GM08714 (cell line): Measurements from ENCODE around the gene BEST1.

Experiments used
- H3K4me3 ChIP-seq: fragments of 200-500 bp; sonication (Bioruptor generic); 2 replicates; pipeline ENCODE4 v1.5.1; 2014; ENCODE audit warnings: mild to moderate bottlenecking, low read length, inconsistent platforms
- ZNF274 ChIP-seq: IDR thresholded peaks from 2 replicates; pipeline ENCODE4 v1.6.1; 2012; ENCODE audit warnings: mild to moderate bottlenecking, low read depth, low read length

The BEST1 gene

GRCh38 chr11:61969838-61970662 lies 19.9 kb downstream of the BEST1 start:
- no peak overlapping the region for H3K4me3 ChIP-seq

DNA sequence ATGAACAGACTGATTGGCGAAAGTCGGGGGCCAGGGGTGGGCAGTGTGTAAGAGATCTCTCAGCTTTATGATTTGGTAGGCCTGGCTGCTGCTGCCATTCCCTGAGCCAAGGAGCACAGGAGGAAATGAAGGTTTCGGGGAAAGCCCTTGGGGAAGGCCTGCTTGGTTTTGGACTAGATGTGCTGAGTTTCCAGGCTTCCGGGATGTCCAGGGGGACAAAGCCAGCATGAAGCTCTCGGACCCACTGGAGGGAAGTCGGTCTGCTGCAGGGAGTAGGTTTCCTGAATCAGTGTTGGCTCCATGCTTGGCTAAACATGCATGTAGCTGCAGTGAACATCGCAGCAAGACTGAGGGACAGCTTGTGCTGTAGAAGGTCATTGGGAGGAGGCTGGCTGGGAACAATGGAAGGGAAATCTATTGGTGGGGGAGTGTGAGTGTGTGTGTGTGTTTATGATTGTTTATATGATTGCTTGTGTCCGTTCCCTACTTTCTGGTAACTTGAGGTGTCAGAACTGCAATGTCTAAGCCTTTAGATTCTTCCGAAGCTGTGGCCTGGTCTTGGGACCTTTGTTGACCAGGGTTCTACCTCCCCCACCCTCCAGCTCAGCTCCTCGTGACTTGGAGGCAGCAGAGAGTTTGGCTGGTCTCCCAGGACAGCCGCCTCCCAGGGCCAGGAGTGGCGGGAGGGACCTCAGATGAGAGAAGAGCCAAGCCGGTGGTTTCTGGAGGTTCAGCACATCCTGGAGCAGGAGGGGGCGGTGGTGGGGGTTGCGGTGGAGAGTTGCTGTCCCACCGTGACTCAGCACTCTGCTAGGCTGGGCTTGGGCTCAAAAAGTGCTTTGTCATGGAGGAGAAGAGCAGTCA lies 21.3 kb downstream of the BEST1 start:
- TF ChIP-seq ZNF274, result no peak
- H3K4me3 ChIP-seq, result peak overlapping the region; percentile 4; the same call in 1 of the 2 replicates

More at GRCh38 chr11:61969838-61970662, 19.9 kb downstream of the BEST1 start:
- no peak for TF ChIP-seq ZNF274

DNA sequence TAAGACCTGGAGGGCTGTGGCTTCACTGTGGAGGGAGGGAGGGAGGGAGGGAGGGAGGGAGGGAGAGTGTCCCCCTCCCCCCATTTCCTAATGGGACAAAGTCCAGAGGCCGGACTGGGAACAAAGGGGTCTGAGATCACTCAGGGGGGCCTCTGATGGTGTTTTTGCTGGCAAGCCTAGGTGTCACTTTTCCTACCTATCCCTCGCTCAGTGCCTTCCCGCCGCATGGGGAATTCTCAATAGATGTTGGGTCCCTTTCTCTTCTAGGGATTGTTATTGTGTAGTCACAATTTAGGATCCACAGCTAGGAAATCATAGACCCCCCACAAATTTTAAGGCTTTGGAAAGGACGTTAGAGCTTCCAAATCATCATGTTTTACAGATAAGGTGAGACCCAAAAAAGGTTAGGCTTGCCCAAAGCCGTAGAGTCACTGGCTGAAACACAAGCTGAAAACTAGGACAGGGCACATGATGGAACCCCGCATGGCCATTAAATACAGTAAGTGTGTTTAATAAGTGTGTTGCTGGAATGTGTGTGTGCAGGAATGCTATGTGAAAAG lies 22.0 kb downstream of the BEST1 start:
- no peak overlapping the region; the same call in 1 of the 2 replicates for H3K4me3 ChIP-seq
- no peak for TF ChIP-seq ZNF274

DNA sequence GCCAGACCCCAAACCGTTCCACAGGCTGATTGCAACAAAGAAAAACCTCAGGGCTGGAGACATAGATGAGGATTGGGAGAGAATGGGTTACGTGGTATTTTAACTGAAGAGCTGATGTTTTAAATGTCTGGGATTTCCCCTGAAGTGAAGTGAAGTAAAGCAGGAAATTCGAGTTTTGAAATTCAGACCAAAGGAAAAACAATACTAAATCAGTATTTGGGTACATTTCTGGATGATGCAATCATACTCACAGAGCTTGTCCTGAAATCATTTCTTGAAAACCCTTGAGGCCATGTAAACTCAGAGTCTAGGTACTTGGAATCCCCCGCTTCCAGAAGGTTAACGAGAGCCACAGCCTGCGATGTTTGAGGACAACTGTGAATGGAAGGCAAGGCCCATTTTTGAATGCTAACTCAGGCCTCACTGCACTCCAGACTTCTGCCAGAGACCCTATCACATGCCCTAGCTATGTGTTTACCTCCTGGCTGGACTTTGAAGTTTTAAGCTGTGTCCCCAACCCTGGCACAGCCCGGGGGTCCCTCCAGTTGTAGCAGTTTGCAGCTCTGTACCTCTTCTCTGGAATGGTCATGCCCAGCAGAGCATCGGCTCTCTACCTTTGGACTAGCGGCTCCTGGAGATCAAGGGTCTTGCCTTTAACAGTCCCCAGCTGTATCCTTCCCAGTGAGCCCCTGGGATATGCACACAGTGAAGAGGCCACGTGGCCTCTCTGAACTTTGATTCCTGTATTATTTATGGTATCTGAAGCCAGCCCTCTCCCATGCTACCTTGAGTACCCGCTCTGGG lies 22.7 kb downstream of the BEST1 start:
- H3K4me3 ChIP-seq, result no peak overlapping the region; the same call in 1 of the 2 replicates
- TF ChIP-seq ZNF274, result no peak

- TF ChIP-seq ZNF274, result no peak
- no peak overlapping the region for H3K4me3 ChIP-seq
Measured at GRCh38 chr11:61973476-61974162, 23.5 kb downstream of the BEST1 start.

GRCh38 chr11:61974766-61975631 lies 24.8 kb downstream of the BEST1 start:
- TF ChIP-seq ZNF274, result no peak
- no peak overlapping the region for H3K4me3 ChIP-seq

GRCh38 chr11:61975638-61976419 lies 25.7 kb downstream of the BEST1 start:
- H3K4me3 ChIP-seq, result no peak overlapping the region
- no peak for TF ChIP-seq ZNF274

DNA sequence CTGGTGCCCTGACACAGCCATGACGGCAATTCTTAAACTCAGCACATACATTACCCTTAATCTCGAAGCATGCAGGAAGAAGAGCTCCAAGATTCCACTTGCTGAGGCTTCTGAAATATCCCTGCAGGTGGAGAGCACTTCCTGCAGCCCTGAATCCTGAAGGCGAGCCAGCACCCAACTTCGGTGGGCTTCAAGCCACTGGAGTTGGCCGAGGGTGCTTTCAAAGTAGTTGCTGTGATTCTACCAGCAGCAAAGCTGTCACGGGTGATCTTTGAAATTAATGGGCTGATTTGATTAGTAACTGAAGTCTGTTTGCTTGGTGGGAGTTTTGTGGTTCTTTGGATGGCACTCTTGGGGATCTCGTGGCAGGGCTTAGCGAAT lies 26.3 kb downstream of the BEST1 start:
- TF ChIP-seq ZNF274, result no peak
- H3K4me3 ChIP-seq, result no peak overlapping the region

DNA sequence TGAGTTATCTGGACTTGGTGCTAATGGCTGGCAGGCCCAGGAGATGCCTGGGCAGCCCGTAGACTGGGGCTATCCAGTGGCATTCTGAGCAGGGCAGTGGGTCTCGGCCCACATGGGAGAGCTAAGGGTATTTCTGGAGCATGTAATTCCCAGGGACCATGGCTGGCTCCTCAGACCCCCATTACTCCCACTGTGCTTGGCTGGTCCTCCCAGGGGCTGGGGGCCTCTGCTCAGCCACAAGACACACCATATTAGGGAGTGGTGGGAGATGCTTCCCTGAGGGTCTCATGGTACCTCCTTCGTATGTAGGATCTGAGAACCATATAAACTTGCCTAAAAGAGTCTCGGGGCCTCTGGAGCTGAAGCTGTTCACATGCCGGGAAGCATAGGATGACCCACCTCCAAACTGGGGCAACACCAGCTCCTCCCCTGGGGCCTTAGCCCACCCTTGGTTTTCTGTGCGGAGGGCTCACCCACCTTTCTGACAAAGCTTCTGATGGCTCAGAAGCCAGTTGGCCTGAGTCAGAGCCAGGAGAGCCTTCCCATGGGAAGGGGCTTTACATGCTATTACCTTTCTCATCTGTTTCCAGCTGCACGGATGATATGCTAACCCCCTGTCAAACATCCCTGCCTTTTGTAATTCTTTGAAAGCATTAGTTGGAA lies 26.8 kb downstream of the BEST1 start:
- TF ChIP-seq ZNF274, result no peak
- no peak overlapping the region for H3K4me3 ChIP-seq

DNA sequence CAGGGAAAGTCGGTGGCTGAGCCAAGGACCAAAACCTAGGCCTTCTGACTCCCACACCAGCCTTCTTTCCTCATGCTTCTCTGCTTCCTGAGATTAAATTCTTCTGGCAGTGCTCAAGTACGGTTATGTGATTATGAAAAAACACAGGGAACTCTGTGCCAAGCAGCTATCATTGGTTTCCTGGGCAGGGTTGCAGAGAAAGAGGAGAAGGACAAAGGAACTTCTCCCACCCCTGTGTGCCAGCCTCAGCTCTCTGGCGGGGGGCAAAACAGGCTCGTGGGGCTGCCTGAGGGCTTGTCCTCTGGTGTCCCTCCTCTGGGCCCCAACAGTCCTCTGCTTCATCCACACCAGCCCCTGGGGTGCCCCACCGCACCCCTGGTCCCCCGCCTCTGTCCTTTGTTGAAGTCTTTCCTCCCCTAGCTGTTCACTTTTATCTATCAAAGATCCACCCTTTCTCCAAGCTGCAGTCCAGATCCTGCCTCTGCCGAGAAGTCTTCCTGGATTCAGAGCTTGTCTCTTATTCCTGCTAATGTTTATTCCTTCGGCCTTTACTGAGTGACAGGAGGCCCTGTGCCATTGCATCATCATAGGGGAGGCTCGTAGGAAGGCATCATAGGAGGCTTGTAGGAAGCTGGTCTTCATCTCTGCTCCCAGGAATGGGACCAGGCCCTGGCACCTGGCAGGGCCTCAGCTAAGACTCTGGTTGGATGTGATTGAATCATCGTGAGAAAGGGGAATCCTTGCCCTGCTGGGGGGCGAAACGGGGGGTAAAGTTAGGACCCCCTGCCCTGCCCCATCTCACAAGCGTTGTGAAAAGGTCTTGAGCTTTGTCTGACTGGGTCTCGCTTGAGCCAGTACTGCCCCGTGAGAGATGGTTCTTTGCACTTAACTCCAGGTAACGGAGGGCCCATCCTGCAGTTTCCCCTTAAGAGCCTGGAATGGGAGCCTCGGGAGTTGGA lies 28.8 kb downstream of the BEST1 start:
- no peak overlapping the region for H3K4me3 ChIP-seq
- TF ChIP-seq ZNF274, result no peak
